ENCODE data around the gene PPP2R2D.

Gene PPP2R2D

DNA sequence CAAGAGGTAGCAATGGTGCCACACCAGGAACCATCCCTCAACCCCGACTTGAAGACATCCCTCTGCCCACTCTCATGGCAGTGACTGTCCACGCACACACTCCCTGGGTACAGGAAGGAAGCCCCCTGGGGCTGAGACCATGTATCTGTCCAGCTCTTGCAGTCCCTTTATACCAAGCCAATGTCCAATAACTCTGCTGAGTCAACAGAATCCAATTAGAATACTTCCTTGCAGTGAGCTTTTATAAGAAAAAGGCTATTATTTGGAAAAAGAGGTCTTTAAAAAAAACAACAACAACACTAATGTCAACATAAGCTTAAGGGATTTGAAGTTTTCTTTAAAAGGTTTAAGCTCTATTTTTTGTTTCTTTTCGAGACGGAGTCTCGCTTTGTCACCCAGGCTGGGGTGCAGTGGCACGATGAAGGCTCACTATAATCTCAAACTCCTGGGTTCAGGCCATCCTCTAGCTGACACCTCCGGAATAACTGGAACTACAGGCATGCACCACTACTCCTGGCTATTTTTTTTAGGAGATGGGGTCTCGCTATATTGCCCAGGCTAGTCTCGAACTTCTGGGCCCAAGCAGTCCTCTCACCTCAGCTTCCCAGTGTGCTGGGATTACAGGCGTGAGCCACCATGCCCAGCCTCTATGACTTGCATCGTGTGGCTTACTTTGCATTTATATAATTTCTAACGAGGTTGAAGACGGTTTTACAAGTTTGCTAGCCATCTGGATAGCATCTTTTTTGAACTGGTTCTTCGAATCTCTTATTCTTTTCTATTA, 73.4 kb downstream of the PPP2R2D start:
- H3K4me1 ChIP-seq = peaks cover 11% of the 10 kb centered on the region
- peaks cover 25% of the 10 kb centered on the region for H3K36me3 ChIP-seq (replicated peaks)
- no peaks in the 10 kb centered on the region for H3K9me3 ChIP-seq
- DNase-seq (ENCODE audit: low spot score in 2 of 2) = no peak
- in situ Hi-C loops (cut with MboI; ENCODE audit: low sequenced_read_pairs) = no loop called here
- H3K4me3 ChIP-seq = no peak overlapping the region
- H3K27me3 ChIP-seq (ENCODE audit: low read depth) = no peaks in the 10 kb centered on the region

DNA sequence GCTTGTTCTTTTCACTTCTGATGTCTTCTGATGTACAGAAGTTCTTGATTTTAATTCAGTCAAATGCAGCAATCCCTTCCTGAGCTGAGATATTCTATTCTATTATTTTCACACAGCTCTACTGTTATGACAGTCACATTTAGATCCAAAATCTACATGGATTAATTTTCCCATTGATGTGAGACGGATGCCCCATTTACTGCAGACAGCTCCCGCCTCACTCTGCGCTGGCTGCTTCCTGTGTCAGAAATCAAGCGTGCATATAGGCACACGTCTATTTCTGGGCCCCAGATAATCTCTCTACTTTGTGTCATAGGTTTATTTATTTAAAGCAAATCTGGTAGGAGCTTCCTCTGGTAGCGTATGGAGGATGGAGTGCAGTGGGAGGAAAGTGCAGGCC, 74.2 kb downstream of the PPP2R2D start:
- Histone ChIP-seq H3K36me3 (replicated peaks) (peaks cover 20% of the 10 kb centered on the region), H3K9me3 (no peaks in the 10 kb centered on the region), H3K27me3 (ENCODE audit: low read depth) (no peaks in the 10 kb centered on the region), H3K4me3 (no peak overlapping the region), H3K4me1 (peaks cover 15% of the 10 kb centered on the region)
- DNase-seq (ENCODE audit: low spot score in 2 of 2) = no peak
- in situ Hi-C loops (cut with MboI; ENCODE audit: low sequenced_read_pairs) = no loop called here

DNA sequence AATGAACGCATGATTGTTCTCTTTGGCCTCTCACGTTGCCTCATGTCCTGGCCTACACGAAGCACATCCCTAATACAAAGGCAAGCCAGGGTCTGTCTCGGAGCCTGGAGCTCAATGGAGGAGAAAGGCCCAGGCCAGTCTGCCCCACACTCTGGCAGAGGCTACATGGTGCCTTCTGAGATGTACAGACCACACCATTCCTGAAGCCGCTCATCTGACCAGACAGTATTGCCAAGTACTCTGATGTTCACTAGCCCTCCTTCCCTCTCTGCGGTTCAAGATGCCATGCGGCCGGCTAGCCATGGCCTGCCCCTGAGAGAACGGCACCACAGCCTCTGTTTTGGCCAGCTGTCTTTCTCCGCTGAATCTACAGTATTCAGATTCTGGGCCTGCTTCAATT, 75.0 kb downstream of the PPP2R2D start:
- Histone ChIP-seq H3K36me3 (replicated peaks) (peaks cover 12% of the 10 kb centered on the region), H3K4me1 (peaks cover 20% of the 10 kb centered on the region), H3K27me3 (ENCODE audit: low read depth) (no peaks in the 10 kb centered on the region), H3K4me3 (no peak overlapping the region), H3K9me3 (no peaks in the 10 kb centered on the region)
- DNase-seq (ENCODE audit: low spot score in 2 of 2) = no peak
- in situ Hi-C loops (cut with MboI; ENCODE audit: low sequenced_read_pairs) = no loop called here

DNA sequence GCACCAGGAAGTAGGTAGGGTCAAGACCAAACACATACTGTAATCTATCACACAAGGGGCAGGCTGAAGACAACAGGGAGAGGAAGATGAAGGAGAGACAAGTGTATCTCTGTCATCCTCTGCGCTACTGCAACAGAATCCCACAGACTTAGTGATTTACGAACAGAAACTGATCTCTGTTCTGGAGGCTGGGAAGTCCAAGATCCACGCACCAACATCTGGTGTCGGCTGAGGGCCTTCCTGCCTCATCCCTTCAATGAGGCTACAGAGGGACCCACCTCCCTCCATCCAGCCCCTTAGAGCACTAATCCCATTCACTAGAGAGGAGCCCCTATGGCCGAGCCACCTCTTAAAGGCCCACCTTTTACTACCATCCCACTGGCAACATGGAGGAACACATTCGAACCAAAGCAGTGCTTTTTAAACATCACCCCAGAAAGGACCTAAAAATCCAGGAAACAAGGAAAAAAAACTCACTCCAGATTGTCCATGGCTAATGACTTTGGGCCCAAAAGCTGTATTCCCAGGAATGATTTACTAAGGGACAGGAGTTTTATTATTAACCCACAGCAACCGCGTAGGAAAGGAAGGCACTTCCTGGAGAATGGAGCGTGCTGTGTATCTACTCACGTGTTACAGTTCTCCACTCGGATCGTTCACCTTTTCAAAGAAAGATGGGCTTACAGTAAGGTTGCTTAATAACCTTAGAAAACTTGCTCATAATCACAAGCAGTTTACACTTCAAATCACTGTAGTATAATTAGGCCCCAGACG, 76.7 kb downstream of the PPP2R2D start:
- no peak for DNase-seq (ENCODE audit: low spot score in 2 of 2)
- Histone ChIP-seq H3K9me3 (no peaks in the 10 kb centered on the region), H3K36me3 (replicated peaks) (peaks cover 4% of the 10 kb centered on the region), H3K4me3 (no peak overlapping the region), H3K4me1 (peaks cover 20% of the 10 kb centered on the region), H3K27me3 (ENCODE audit: low read depth) (no peaks in the 10 kb centered on the region)
- in situ Hi-C loops (cut with MboI; ENCODE audit: low sequenced_read_pairs) = no loop called here

DNA sequence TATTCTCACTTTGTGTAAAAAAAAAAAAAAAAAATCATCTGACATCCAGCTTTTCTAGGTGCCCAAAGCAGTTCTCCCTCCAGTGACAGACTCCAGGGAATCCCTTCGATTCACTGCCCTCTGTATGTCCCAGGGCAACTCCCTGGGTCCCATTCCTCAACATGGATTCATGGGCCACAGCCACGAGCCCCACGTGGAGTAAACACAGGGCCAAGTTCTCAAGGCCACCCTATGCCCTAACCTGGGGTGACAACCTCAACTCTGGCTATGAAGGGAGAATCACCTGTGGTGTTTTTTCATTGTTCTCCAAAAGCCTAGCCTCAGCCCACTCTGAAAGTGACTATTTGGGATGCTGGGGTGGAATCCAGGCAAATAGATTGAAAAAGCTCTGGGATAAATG, 77.6 kb downstream of the PPP2R2D start:
- in situ Hi-C loops (cut with MboI; ENCODE audit: low sequenced_read_pairs) = no loop called here
- no peaks in the 10 kb centered on the region for H3K36me3 ChIP-seq (replicated peaks)
- H3K27me3 ChIP-seq (ENCODE audit: low read depth) = no peaks in the 10 kb centered on the region
- H3K9me3 ChIP-seq = no peaks in the 10 kb centered on the region
- no peak overlapping the region for H3K4me3 ChIP-seq
- H3K4me1 ChIP-seq = peaks cover 20% of the 10 kb centered on the region
- DNase-seq (ENCODE audit: low spot score in 2 of 2) = no peak

DNA sequence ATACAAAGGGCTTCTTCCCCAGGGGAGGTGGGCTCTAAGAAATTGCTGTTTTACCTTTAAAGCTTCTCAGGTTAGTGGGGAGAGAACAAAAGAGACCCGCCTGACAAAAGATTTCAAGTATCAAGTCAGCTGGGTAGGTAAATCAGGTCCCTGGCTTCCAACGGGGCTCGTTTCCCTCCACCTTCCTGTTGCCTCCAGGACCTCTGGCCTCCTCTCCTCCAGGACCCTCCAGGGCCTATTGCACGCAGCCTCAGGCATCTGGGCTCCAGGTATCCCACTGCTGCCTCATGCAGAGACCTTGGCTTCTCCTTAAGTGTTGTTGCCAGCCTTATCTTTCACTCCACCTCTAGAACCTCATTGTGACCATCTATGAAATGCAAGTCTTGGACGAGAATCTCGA, 78.0 kb downstream of the PPP2R2D start:
- H3K36me3 ChIP-seq (replicated peaks) = no peaks in the 10 kb centered on the region
- in situ Hi-C loops (cut with MboI; ENCODE audit: low sequenced_read_pairs) = no loop called here
- peaks cover 20% of the 10 kb centered on the region for H3K4me1 ChIP-seq
- H3K9me3 ChIP-seq = no peaks in the 10 kb centered on the region
- DNase-seq (ENCODE audit: low spot score in 2 of 2) = no peak
- H3K27me3 ChIP-seq (ENCODE audit: low read depth) = no peaks in the 10 kb centered on the region
- no peak overlapping the region for H3K4me3 ChIP-seq

DNA sequence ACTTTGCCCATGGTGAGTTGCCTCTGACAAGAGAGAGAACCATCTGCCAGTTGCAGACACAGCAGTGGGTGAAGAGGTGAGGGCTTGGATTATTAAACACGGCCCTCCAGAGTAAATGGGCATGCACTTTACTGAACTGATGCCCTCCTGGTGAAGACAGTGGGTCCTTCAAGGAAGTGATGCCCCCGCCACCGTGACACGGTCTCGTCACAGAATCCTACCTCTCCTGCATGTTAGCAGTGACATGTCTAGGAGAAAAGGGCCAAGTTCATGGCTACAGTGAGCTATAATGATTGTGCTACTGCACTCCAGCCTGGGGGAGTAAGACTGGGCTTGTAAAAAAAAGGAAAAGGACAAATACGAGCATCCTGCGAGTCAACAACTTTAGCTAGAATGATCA, 78.5 kb downstream of the PPP2R2D start:
- H3K27me3 ChIP-seq (ENCODE audit: low read depth) = no peaks in the 10 kb centered on the region
- in situ Hi-C loops (cut with MboI; ENCODE audit: low sequenced_read_pairs) = no loop called here
- H3K9me3 ChIP-seq = no peaks in the 10 kb centered on the region
- peak overlapping the region; percentile 89 for H3K4me3 ChIP-seq
- DNase-seq (ENCODE audit: low spot score in 2 of 2) = no peak
- H3K36me3 ChIP-seq (replicated peaks) = no peaks in the 10 kb centered on the region
- peaks cover 20% of the 10 kb centered on the region for H3K4me1 ChIP-seq

DNA sequence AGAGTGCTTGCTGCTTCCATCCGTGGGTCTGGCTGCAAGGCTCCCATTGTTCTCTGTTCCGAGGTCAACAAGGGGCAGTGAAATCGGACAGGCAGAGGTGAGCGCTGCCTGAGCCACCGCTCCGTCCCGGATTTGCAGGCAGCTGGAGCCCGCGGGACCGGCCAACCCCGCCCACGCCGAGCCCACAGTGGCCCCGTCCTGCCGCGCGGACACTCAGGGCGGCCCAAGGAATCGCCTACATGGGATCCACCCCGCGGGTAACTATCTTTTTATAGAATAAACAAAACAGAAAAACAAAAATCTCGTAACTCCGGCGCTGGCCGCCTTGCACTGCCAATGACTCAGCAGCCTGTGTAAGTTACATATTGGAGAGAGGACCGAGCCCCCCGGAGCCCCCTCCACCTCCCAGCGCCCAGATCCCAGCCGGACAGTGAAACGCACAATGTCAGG, 79.0 kb downstream of the PPP2R2D start:
- H3K27me3 ChIP-seq (ENCODE audit: low read depth) = no peaks in the 10 kb centered on the region
- peak in 1 of 2 experiments; percentile 40 for DNase-seq (ENCODE audit: low spot score in 2 of 2)
- in situ Hi-C loops (cut with MboI; ENCODE audit: low sequenced_read_pairs) = no loop called here
- peaks cover 20% of the 10 kb centered on the region for H3K4me1 ChIP-seq
- peak overlapping the region; percentile 89 for H3K4me3 ChIP-seq
- H3K9me3 ChIP-seq = no peaks in the 10 kb centered on the region
- no peaks in the 10 kb centered on the region for H3K36me3 ChIP-seq (replicated peaks)

DNA sequence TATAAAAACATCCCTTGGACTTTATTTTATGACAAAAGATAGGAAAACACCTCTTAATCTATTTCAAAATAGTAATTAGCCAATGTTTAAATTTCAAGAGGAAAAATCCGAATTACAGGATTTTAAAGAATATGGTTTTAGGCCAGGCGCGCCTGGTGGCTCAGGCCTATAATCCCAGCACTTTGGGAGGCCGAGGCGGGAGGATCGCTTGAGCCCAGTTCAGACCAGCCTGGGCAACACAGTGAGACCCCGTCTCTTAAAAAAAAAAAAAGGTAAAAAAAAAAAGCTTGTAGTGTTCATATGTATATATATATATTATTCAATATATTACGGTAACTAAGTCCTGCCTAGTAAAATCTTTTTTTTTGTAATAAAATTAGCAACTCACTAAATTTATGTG, 79.5 kb downstream of the PPP2R2D start:
- Histone ChIP-seq H3K4me1 (peaks cover 20% of the 10 kb centered on the region), H3K9me3 (no peaks in the 10 kb centered on the region), H3K4me3 (peak overlapping the region; percentile 89), H3K36me3 (replicated peaks) (no peaks in the 10 kb centered on the region), H3K27me3 (ENCODE audit: low read depth) (no peaks in the 10 kb centered on the region)
- no peak for DNase-seq (ENCODE audit: low spot score in 2 of 2)
- in situ Hi-C loops (cut with MboI; ENCODE audit: low sequenced_read_pairs) = no loop called here

DNA sequence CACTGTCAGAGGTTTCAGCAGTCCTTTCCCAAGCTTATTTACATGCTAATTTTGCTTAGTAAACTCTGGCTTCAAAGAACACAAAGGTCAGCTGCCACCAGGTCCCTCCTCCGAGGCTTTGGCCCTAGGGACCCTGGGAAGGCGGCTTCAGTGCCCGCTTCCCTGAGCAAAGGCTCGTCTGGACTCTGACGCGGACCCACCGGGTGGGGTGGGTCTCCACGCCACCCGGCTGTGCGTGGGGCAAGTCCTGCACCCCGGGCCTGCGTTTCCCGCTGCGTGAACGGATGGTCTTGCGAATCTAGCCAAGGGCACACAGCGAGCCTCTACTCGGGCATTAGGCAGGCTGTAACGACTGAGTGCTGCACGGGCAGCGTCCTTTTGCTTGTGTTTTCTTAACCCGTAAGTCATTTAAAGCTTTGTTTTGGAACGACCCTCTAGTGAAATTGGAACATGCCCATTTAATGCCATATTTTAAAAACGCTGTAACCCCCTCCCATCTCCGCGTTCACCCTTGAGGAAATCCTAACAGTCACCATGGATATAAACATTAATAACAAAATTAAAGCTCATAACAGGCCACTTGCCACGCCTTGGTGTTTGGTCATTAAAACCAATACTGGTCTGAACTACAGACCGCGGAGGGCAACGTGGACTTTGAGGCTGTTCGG, 80.1 kb downstream of the PPP2R2D start:
- peak overlapping the region; percentile 89 for H3K4me3 ChIP-seq
- peak; percentile 72 to 81 for DNase-seq (ENCODE audit: low spot score in 2 of 2)
- no peaks in the 10 kb centered on the region for H3K9me3 ChIP-seq
- peaks cover 20% of the 10 kb centered on the region for H3K4me1 ChIP-seq
- no peaks in the 10 kb centered on the region for H3K36me3 ChIP-seq (replicated peaks)
- in situ Hi-C loops (cut with MboI; ENCODE audit: low sequenced_read_pairs) = no loop called here
- H3K27me3 ChIP-seq (ENCODE audit: low read depth) = no peaks in the 10 kb centered on the region

DNA sequence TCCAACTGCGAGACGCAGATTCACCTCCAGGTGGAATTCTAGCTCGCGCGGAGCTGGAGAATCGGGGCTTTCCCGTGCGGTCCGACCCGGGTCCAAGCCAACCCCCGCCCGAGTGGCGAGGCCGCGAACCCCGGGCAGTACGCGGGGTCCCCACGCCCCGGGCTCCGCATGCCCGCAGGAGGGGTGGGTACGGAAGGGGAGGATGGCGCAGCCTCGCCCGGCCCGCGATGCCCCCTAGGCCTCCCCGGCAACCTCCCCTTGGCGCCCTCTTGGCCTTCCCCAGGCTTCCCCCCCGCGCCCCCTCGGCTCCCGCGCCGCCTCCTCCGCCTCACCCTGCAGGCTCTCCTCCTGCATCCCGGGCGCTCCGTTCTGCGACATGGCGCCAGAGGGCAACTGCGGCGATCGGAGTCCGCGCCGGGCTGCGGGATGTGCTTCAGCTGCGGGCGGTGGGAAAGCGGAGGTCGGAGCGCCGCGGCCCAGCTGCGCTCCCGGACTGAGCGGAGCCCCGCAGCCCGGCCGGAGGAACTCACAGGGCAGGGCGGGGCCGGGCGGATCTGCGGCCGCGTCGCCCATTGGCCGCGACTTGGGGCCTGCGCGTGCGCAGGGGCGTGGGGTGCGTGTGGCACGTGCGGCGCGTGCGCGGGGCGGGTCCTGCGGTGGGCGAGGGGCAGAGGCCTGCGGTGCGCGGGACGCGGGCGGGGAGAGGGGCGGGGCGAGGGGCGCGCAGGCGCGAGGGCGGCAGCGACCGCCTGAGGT, 80.8 kb downstream of the PPP2R2D start, which contains the start of gene BNIP3:
Gene BNIP3, minus strand, starts transcription at position 495 of the 756 bp plus-strand sequence. Its CDS starts 117 bp downstream, at position 378.
- peak; percentile 86 to 97 for DNase-seq (ENCODE audit: low spot score in 2 of 2)
- Histone ChIP-seq H3K4me3 (peak within 1 kb of the TSS; percentile 89), H3K36me3 (replicated peaks) (no peaks in the 10 kb centered on the region), H3K27me3 (ENCODE audit: low read depth) (no peaks in the 10 kb centered on the region), H3K4me1 (peaks cover 20% of the 10 kb centered on the region), H3K9me3 (no peaks in the 10 kb centered on the region)
- in situ Hi-C loops (cut with MboI; ENCODE audit: low sequenced_read_pairs) = no loop called here

DNA sequence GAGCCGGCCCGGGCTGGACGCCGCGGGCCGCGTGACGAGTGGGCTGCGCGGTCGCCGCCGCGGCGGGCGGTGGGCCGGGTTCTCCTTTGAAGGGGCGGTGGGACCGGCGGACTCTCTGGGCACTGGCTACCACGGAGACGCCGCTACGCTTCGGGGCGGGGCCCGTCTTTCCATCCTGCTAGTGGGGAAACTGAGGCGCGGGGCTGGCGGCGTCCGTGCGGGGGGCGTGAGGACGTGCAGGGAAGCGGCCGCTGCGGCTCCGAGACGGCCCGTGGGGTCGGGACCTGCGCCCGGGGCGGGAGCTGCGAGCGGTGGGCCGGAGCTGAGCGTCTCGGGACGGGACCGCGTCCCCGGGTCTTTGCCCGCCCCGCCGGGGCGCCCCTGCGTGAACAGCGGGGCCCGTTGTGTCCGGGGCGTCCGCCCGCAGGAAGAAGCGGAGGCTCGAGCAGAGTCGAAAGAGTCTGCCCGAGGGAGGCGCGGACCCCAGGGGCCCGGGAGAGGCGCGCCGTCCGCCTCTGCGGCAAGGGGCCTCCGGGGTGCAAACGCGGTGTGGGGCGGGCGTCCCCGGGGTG, 81.5 kb downstream of the PPP2R2D start:
- in situ Hi-C loops (cut with MboI; ENCODE audit: low sequenced_read_pairs) = no loop called here
- peak overlapping the region; percentile 29 for H3K4me3 ChIP-seq
- no peak for DNase-seq (ENCODE audit: low spot score in 2 of 2)

DNA sequence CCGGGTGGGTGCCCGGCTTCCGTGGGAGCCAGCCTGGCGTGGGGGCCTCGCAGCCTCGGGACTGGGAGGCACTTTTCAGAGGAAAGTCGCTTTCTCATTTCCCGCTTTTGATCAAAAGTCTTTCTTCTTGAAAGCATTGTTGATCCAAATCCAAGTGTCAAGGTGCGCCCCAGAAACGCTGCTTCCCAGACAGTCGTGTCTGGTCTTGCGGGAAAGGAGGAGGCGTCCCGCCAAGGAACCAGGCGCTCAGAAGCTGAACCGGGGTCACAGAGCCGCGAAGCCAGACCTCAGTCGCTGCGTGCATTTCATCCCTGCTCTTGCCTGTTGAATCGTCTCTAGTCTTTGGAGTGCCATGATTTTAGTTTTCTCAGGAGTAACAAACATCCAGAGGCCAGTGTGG, 82.0 kb downstream of the PPP2R2D start:
- Histone ChIP-seq H3K4me1 (peaks cover 20% of the 10 kb centered on the region), H3K36me3 (replicated peaks) (no peaks in the 10 kb centered on the region), H3K4me3 (no peak overlapping the region), H3K9me3 (no peaks in the 10 kb centered on the region), H3K27me3 (ENCODE audit: low read depth) (no peaks in the 10 kb centered on the region)
- in situ Hi-C loops (cut with MboI; ENCODE audit: low sequenced_read_pairs) = no loop called here
- no peak for DNase-seq (ENCODE audit: low spot score in 2 of 2)

More for the DNA sequence above, 81.5 kb downstream of the PPP2R2D start:
- Histone ChIP-seq H3K27me3 (ENCODE audit: low read depth) (no peaks in the 10 kb centered on the region), H3K4me1 (peaks cover 20% of the 10 kb centered on the region), H3K9me3 (no peaks in the 10 kb centered on the region), H3K36me3 (replicated peaks) (no peaks in the 10 kb centered on the region)
